KMS-11 (cell line): ENCODE results near the gene ZBTB25.

Experiments used
- H2AFZ ChIP-seq: fragments of 200-600 bp; sonication (generic); 2 replicates; pipeline ENCODE4 v1.6.1; 2016; ENCODE audit warnings: antibody characterized with exemption, mixed run types, low read depth
- H3K27ac ChIP-seq: fragments of 200-600 bp; sonication (generic); 2 replicates; pipeline ENCODE4 v1.6.1; 2016; ENCODE audit warnings: mild to moderate bottlenecking, mixed run types
- H3K27me3 ChIP-seq: fragments of 200-600 bp; sonication (generic); 2 replicates; pipeline ENCODE4 v1.6.1; 2017; ENCODE audit warnings: mild to moderate bottlenecking, low read depth, mixed run types, moderate library complexity; ENCODE audit not compliant: insufficient read depth
- H3K36me3 ChIP-seq: fragments of 200-600 bp; sonication (generic); 2 replicates; pipeline ENCODE4 v1.6.1; 2017; ENCODE audit warnings: mild to moderate bottlenecking, mixed run types; ENCODE audit not compliant: insufficient read depth
- H3K4me1 ChIP-seq: fragments of 200-600 bp; sonication (generic); 2 replicates; pipeline ENCODE4 v1.6.1; 2016; ENCODE audit warnings: mild to moderate bottlenecking, low read depth, mixed run types; ENCODE audit not compliant: poor library complexity, severe bottlenecking
- H3K4me2 ChIP-seq: fragments of 200-600 bp; sonication (generic); 2 replicates; pipeline ENCODE4 v1.7.0; 2016; ENCODE audit warnings: mild to moderate bottlenecking, mixed run types
- H3K4me3 ChIP-seq: fragments of 200-600 bp; sonication (generic); IDR thresholded peaks from 2 replicates; pipeline ENCODE4 v1.6.1; 2017; ENCODE audit warnings: low read depth, low read length, mixed read lengths; ENCODE audit not compliant: insufficient read depth
- H3K79me2 ChIP-seq: fragments of 200-600 bp; sonication (generic); 2 replicates; pipeline ENCODE4 v1.6.1; 2016; ENCODE audit warnings: low read depth, mixed run types; ENCODE audit not compliant: insufficient read depth
- H3K9ac ChIP-seq: fragments of 200-600 bp; sonication (generic); 2 replicates; pipeline ENCODE4 v1.6.1; 2016; ENCODE audit warnings: mild to moderate bottlenecking, mixed run types
- H4K20me1 ChIP-seq: fragments of 200-600 bp; sonication (generic); 2 replicates; pipeline ENCODE4 v1.6.1; 2016; ENCODE audit warnings: mild to moderate bottlenecking, mixed run types; ENCODE audit not compliant: insufficient read depth
- CTCF ChIP-seq: fragments of 200-600 bp; sonication (generic); conservative IDR thresholded peaks from 2 replicates; pipeline ENCODE4 v1.6.1; 2017; ENCODE audit warnings: low read depth, mild to moderate bottlenecking, antibody characterized with exemption, low read length, moderate library complexity, mixed read lengths

ZBTB25 gene

GRCh38 chr14:64504897-64505794 is 1.5 kb upstream of the ZBTB25 start:
- Histone ChIP-seq H3K4me2 (peak overlapping the region; percentile 71), H3K4me1 (peaks cover 56% of the 10 kb centered on the region), H4K20me1 (no peaks in the 10 kb centered on the region), H2AFZ (peak overlapping the region; percentile 47), H3K27ac (peak overlapping the region; percentile 98), H3K79me2 (peaks cover 81% of the 10 kb centered on the region), H3K27me3 (no peaks in the 10 kb centered on the region), H3K9ac (peak overlapping the region; percentile 97), H3K36me3 (no peaks in the 10 kb centered on the region), H3K4me3 (no peak overlapping the region)
- no peak for TF ChIP-seq CTCF

GRCh38 chr14:64504310-64504896 is 765 bp upstream of the ZBTB25 start, which contains the start of gene ZBTB1:
Gene ZBTB1, plus strand, starts transcription at chr14:64504770. Its CDS starts 16,735 bp downstream, at chr14:64521505.
- Histone ChIP-seq H3K4me2 (peak within 1 kb of the TSS; percentile 71; the same call in 1 of the 2 replicates), H4K20me1 (no peaks in the 10 kb centered on the region), H3K27ac (peak within 1 kb of the TSS; percentile 98), H3K27me3 (no peaks in the 10 kb centered on the region), H3K4me3 (no peak within 1 kb of the TSS), H3K79me2 (peaks cover 81% of the 10 kb centered on the region), H3K9ac (peak within 1 kb of the TSS; percentile 97), H3K36me3 (no peaks in the 10 kb centered on the region), H3K4me1 (peaks cover 56% of the 10 kb centered on the region), H2AFZ (peak within 1 kb of the TSS; percentile 47)
- no peak for TF ChIP-seq CTCF

- peak overlapping the region; percentile 44 for H2AFZ ChIP-seq
Observed at GRCh38 chr14:64502887-64503433, 678 bp downstream of the ZBTB25 start.

GRCh38 chr14:64502456-64502855 is 1.2 kb downstream of the ZBTB25 start:
- no peak overlapping the region for H3K4me3 ChIP-seq
- H3K4me2 ChIP-seq = peak overlapping the region; percentile 85
- TF ChIP-seq CTCF = no peak
- H3K79me2 ChIP-seq = peaks cover 69% of the 10 kb centered on the region
- H3K4me1 ChIP-seq = peaks cover 41% of the 10 kb centered on the region
- no peaks in the 10 kb centered on the region for H4K20me1 ChIP-seq
- no peaks in the 10 kb centered on the region for H3K27me3 ChIP-seq
- peak overlapping the region; percentile 97 for H3K9ac ChIP-seq
- H2AFZ ChIP-seq = no peak overlapping the region
- H3K36me3 ChIP-seq = 0 out of 2 replicates have a peak, but pooled peaks cover 2% of the 10 kb centered on the region
- peak overlapping the region; percentile 98 for H3K27ac ChIP-seq

More at GRCh38 chr14:64502887-64503433, 678 bp downstream of the ZBTB25 start:
- no peak overlapping the region for H3K4me3 ChIP-seq
- no peak for TF ChIP-seq CTCF
- H4K20me1 ChIP-seq = no peaks in the 10 kb centered on the region
- H3K79me2 ChIP-seq = peaks cover 74% of the 10 kb centered on the region
- H3K4me2 ChIP-seq = peak overlapping the region; percentile 85
- no peaks in the 10 kb centered on the region for H3K27me3 ChIP-seq
- H3K36me3 ChIP-seq = no peaks in the 10 kb centered on the region
- H3K4me1 ChIP-seq = peaks cover 46% of the 10 kb centered on the region
- H3K9ac ChIP-seq = peak overlapping the region; percentile 97
- H3K27ac ChIP-seq = peak overlapping the region; percentile 98
